Left renal cortex interstitium (tissue), 4 donors: Measurements from ENCODE around the gene SDF4. TPM values are rescaled to one million over a fixed set of nuclear protein-coding genes. Genes with fewer than 3 reads are reported as not detected.

Experiments
- DNase-seq, 4 donors: peaks; one replicate each; pipeline ENCODE4 v3.0.0-alpha.2; 2013; ENCODE audit warnings: low read depth in 4 of 4, low spot score in 2 of 4, missing footprints in 1 of 4
- polyA plus RNA-seq, 4 donors: library from polyadenylated mRNA; unstranded; fragments of 120-200 nt; gene quantifications; one replicate each; pipeline ENCODE4 v1.2.1, GENCODE V29; 2013; ENCODE audit not compliant: insufficient read length in 4 of 4

SDF4 gene
- polyA plus RNA-seq, 4 donors, result 115 to 144 (median 130) TPM

- DNase-seq, result no peak
These were observed 10.9 kb upstream of the SDF4 start for GRCh38 chr1:1242461-1243265.

DNA sequence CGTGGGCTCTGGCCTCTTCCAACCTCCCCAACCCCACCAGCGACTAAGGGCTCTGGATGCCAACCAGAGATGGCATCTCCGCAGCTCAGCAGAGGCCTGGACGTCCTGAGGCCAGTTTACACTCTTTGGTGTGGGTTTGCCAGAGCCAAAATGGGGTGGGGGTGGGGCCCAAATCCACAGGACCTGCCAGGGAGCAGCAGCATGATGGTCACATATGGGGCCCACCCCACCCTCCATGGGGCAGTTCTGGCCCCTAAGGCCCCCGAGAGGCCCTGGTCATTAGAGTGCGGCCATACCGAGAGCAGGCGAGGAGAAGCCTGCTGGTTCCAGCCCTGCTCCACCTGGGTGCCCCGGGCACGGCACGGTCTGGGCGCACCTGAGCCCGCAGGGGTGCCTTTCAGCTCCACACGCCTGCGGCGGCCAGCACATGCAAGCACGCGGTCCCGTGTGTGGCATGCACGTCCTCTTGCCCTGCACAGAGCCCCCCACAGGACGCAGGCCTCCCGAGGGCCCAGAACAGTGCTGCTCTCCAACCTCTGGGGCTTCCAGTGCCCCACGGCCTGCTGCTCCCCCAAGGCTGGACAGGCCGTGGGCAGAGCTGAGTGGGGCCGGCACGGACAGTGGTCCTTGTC, 9.9 kb upstream of the SDF4 start:
- DNase-seq, result no peak

GRCh38 chr1:1240822-1241587, 9.2 kb upstream of the SDF4 start:
- no peak for DNase-seq

DNA sequence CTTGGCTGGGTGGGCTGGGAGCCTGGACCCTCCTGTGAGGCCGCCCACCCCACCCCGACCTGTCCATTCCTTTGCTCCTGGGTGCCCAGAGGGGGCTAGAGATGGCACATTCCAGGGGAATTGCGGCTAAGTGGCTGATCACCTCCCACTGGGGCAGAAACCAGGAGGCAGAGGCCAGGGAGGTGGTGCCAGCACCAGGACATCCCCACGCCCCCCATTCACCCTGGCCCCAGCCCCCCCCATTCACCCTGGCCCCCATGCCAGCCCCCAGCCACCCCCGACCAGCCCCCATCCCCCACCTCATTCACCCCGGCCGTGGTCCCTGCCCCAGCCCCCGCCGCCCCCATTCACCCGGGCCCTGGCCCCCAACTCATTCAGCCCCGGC, 8.5 kb upstream of the SDF4 start:
- no peak for DNase-seq

DNA sequence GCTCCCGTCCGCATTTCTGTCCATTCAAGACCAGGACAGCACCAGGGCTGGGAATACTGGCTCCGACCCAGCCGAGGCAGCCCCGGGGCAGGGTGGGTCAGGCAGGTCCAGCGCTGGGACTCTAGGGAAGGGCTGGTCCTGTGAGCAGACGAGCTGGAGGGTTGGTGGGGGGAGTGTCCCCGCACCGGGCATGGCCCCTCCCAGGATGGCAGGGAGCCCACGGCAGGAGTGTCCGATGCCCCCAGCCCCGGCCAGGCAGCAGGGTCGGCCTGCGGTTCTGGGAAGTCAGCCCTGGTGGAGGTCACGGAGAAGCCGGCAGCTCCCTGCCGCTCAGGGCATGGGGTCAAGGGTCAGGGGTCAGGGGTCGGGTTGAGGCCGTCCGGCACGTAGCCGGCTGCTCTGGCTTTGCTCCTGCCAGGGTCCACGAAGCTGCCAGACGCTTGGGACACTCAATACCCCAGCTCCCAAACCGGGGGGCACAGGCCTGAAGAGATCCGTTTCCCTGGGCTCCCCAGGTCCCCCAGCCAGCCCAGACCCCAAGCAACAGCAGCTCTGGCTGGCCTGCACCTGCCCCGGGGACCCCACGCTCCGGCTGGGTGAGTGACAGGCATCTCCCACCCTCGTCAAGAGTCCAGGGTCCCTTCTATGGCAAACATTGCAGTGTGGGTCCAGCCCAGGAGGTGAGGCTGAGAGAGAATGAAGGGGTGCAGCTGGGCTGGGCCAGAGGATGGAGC, 8.0 kb upstream of the SDF4 start:
- DNase-seq, result no peak

DNA sequence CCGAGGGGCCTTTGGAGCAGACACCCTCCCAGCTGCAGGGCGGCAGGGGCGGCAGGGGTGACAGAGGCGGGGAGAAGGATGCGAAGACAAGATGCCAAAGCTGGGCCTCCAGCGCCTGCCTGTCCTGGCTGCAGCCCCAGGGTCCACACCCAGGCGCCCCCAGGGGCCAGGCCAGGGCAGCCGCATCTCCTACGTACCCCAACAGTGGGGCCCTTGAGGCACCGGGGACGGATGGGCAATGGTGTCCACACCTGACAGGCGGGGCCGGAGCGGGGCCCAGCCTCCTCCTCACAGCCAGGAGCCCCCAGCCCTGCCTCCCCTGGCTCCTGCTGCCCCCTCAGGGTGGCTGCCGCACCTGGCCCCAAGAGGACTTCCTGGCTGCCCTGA, 7.4 kb upstream of the SDF4 start:
- DNase-seq, result no peak

GRCh38 chr1:1238702-1239178, 6.9 kb upstream of the SDF4 start:
- no peak for DNase-seq

DNA sequence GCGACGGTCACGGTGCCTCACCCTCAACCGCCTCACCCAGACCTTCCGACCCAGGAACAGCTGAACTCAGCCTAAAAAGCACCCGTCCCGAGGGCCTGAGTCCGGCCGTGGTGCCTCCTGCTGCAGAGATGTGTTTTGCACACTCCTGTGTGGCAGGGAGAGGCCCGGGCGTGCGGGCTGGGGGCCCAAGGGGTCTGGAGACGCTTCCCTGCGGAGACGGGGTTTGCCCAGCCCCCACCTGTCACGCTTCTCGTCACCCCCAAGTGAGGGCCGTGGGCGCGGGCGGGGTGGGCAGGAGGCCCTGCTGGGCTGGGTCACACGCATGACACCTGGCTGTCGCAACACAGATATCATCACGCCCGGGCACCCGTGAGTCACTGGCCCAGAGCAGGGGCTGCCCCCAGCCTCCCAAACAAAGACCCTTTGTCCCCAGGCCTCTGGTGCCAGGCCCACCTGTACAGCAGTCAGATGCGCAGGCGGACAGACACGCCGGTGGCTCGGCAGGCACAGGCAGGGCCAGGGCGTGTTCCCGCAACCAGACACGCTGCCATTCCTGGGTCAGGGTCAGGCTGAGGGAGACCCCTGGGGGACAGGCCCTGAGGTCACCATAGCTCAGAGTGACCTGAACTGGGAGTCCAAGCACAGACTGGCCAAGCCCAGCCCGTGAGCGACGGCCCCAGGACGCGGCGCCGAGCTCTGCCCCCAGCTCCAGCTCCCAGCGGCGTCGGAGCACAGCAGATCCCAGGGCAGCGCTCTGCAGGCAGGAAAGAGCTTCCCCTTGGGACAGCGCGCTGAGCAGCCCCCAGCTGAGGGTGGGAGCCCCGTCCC, 6.3 kb upstream of the SDF4 start:
- no peak for DNase-seq

DNA sequence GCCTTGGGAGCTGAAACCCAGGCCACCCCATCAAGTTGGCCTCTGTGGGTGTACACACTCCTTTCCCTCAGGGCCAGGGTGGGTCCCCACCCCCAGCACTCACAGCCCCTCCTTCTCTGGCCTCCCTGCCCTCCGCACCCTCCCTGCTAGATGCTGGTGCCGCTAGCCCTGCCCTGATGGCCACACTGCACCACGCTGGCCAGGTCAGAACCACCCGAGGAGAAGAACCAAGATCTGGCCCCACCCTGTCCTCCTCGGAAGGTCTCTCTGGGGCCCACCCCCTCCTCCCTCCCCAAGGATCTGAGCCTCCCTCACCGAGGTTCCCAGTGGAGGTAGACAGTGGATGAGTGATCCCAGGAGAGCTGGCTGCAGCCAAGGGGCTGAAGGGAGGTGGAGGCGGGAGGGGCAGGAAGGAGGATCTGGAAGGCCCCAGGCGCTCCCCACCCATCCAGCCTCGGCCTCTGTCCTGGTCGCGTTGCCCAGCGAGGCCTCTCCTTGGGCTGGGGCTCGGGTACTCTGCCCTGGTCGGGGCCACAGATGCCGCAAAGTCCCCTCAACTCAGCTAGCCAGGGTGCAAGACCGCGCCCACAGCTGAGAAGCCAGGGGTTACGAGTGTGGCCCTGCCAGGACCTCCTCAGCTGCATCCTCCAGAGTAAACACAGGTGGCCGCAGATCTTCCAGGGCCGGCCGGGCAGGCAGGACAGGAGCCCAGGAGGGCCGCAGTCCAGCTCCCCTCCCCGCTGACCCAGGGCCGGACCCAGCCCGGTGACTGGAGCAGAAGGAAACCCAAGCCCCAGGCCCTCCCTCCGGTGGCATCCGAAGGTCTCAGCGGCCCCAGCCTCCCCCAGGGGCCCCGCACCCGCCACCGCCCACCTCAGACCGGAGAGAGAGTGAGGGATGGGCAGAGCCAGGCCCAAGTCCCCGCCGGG, 5.4 kb upstream of the SDF4 start:
- DNase-seq, result no peak

- no peak for DNase-seq
These were observed 4.5 kb upstream of the SDF4 start for GRCh38 chr1:1236176-1236763.

DNA sequence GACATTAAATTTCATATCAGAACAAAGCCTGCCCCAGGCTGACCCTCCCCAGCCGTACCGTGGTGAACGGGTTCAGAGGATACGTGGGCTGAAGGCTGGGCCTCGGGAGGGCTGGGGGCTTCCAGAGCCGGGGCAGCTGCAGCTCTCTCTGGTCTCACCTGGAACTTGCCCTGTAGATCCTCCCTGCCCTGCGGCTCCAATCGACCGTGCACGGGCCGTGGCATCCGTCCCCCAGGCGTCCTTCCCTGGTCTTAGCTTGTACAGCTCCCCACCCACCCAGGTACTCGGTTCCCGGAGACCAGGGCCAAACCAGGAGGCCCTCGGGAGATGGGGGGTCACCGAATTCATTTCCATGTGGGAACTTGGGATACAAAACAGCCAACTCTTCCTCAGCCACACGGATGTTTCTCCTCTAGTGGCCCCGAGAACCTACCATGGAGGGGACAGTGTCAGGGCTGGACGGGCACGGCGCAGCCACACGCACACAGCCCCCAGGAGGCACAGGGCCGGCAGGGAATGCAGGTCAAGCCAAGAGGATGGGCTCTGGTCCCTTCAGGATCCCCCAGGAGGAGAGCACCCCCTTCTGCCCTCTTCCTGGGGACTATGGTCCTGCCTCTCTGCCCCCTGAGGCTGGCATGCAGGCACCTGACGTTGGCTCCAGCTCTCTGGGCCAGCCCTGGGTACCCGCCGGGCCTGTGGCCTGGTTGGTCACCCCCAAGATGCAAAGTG, 3.4 kb upstream of the SDF4 start:
- DNase-seq, result no peak

DNA sequence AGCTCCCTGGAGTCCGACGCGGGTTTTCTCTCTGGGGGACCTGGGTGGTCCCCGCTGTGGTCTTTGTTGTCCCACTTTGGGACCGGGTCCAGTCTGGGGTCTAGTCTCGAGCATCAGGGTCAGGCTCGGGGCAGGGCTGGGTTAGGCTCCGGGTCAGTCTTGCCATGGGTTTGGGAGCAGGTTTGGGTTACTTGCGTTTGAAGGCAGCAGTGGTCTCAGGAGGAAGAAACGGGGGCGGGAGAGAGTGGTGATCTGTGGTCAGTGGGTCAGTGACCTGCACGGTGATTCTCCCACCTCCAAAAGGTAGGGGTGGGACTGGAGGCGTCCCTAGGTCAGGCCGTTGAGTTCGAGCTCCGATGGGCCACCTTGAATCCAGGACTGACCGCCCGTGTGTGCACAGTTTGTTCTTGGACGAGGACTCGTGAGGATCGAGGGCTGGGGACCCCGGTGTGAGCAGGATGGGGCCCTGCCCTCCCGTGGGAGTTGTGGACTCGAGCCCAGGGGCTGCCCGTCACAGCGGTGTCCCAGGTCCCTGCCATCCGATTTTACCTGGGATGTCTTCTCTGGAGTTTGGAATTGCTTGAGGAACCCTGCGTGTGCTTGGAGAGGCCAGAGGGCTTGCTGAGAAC, 2.5 kb upstream of the SDF4 start:
- DNase-seq, result no peak

- DNase-seq, result no peak
These were observed 1.7 kb upstream of the SDF4 start for GRCh38 chr1:1233567-1233892.

DNA sequence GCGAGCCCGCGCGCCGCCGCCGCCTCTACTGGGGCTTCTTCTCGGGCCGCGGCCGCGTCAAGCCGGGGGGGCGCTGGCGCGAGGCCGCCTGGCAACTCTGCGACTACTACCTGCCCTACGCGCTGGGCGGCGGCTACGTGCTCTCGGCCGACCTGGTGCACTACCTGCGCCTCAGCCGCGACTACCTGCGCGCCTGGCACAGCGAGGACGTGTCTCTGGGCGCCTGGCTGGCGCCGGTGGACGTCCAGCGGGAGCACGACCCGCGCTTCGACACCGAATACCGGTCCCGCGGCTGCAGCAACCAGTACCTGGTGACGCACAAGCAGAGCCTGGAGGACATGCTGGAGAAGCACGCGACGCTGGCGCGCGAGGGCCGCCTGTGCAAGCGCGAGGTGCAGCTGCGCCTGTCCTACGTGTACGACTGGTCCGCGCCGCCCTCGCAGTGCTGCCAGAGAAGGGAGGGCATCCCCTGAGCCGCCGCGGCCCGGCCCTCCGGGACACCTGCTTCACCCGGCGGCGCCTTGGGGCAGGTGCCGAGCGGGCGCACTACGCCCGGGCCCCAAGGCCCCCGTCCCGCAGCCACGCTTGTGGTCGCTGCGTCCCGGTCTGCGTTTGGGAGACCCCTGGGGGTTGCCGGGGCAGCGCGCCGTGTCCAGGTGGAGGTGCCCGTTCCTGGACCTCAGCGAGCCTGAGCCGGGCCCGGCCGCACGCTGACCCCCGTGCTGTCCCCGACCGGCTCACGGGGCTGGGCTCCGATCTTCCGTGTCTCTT, 1.2 kb upstream of the SDF4 start:
- no peak for DNase-seq

- no peak for DNase-seq
These were observed 501 bp upstream of the SDF4 start, which contains the start of gene B3GALT6 for GRCh38 chr1:1232208-1232795. Gene B3GALT6, plus strand, starts transcription at chr1:1232237. Its CDS starts 42 bp downstream, at chr1:1232279.

DNA sequence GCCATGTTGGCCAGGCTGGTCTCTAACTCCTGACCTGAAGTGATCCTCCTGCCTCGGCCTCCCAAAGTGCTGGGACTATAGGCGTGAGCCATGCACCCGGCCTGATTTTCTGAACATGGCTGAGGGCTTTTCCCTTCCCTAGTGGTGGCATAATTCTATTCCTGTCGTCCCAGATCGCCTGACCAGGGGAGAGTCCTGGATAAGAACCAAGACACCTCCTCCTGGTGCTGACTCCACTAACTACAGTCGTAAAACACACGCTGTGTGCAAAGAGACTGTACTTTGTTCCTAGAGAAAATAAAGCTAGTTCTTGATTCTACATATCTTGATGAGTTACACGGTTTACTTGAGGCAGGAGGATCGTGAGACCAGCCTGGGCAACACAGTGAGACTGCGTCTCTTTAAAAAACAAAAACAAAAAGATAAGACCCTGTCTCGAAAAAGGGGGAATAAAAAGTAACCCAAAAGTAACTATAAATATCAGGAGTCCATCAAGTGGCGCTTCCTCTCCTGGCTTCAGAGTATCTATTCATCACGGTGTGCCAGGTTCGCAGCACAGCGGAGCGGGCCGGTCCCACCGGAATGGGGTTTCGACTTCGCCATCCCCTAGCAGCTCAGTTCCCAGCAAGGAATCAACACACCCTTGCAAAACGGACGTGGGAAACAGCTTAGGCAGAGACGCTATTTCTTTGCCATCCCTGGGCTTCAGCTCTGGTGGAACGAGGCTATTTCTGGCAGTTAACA, 973 bp downstream of the SDF4 start:
- DNase-seq, result no peak
